Colonic mucosa (tissue), 4 donors: Measurements from ENCODE around the gene SNX6. TPM values are rescaled to one million over a fixed set of nuclear protein-coding genes. Genes with fewer than 3 reads are reported as not detected.

ENCODE experiments used
- DNase-seq: peaks from one replicate; pipeline ENCODE4 v3.0.0-alpha.2; 2020
- H3K27ac ChIP-seq: fragments of 200-600 bp; one replicate; pipeline ENCODE4 v1.8.0; 2021
- H3K27me3 ChIP-seq: fragments of 200-600 bp; one replicate; pipeline ENCODE4 v1.8.0; 2021
- H3K36me3 ChIP-seq: fragments of 200-600 bp; one replicate; pipeline ENCODE4 v1.8.0; 2021
- H3K4me1 ChIP-seq: fragments of 200-600 bp; one replicate; pipeline ENCODE4 v1.8.0; 2021; ENCODE audit warnings: mild to moderate bottlenecking
- H3K4me3 ChIP-seq: fragments of 200-600 bp; one replicate; pipeline ENCODE4 v1.8.0; 2021
- H3K9ac ChIP-seq, 2 donors: one replicate each; pipeline ENCODE4 v1.7.0; 2013; ENCODE audit warnings: control low read depth in 2 of 2, low read depth in 2 of 2, low read length in 2 of 2
- H3K9me3 ChIP-seq: fragments of 200-600 bp; one replicate; pipeline ENCODE4 v1.8.0; 2021
- intact Hi-C: fragments of 100-400 bp; cut with DNase I; formaldehyde crosslinking; loops from one replicate; pipeline ENCODE4 v1.14.1; 2022
- total RNA-seq, 2 donors: library from RNA; stranded (reverse); fragmentation: NEBNext Ultra II Directional in 1 of 2; extraction: Animal tissue kit (Norgen Biotek cat#: 25700) in 1 of 2; gene quantifications; one replicate each; pipeline ENCODE4 v1.2.1, GENCODE V29; 2021
- TF ChIP-seq, protein P1 (sequence below): fragments of 200-600 bp; IDR thresholded peaks from one replicate; pipeline ENCODE4 v1.8.0; 2022; ENCODE audit warnings: antibody characterized with exemption, mild to moderate bottlenecking
- donor health status: healthy.
- donor health status: DM: no; HTN: no; CAD: no.
- donor health status: DM: no; HTN: no; CAD: no.

SNX6 gene
- total RNA-seq, 2 donors from 2014 or later, result 72.9 to 98.0 TPM

DNA sequence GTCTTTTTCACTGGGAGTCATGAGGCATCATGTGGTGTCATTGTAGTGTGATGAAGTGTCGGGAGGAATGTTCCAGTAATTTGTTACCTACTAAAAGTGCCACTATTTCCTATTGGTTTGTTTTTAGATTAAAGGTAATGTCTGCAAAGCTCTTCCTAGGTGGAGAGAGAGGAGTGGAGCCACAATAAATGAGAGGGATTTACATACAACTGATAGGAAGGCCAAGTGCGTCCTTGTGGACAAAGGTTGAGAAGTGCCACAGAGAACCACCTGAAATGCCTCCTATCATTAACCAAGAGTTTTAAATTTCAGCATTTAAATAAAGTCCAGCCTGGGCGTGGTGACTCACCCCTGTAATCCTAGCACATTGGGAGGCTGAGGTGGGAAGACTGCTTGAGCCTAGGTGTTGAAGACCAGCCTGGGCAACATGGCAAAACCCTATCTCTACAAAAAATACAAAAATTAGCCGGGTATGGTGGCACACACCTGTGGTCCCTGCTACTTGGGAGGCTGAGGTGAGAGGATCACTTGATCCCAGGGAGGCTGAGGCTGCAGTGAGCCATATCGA is 2.5 kb upstream of the SNX6 start:
- H3K27ac ChIP-seq, result no peak overlapping the region
- H3K9ac ChIP-seq, result no peak overlapping the region
- no peaks in the 10 kb centered on the region for H3K36me3 ChIP-seq
- H3K4me3 ChIP-seq, result no peak overlapping the region
- H3K4me1 ChIP-seq, result no peaks in the 10 kb centered on the region
- intact Hi-C loops, result no loop called here
- TF ChIP-seq, protein P1, sequence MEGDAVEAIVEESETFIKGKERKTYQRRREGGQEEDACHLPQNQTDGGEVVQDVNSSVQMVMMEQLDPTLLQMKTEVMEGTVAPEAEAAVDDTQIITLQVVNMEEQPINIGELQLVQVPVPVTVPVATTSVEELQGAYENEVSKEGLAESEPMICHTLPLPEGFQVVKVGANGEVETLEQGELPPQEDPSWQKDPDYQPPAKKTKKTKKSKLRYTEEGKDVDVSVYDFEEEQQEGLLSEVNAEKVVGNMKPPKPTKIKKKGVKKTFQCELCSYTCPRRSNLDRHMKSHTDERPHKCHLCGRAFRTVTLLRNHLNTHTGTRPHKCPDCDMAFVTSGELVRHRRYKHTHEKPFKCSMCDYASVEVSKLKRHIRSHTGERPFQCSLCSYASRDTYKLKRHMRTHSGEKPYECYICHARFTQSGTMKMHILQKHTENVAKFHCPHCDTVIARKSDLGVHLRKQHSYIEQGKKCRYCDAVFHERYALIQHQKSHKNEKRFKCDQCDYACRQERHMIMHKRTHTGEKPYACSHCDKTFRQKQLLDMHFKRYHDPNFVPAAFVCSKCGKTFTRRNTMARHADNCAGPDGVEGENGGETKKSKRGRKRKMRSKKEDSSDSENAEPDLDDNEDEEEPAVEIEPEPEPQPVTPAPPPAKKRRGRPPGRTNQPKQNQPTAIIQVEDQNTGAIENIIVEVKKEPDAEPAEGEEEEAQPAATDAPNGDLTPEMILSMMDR, result no peak
- no peaks in the 10 kb centered on the region for H3K9me3 ChIP-seq
- DNase-seq, result no peak
- H3K27me3 ChIP-seq, result no peaks in the 10 kb centered on the region

GRCh38 chr14:34629344-34629656 is 648 bp downstream of the SNX6 start:
- no peaks in the 10 kb centered on the region for H3K9me3 ChIP-seq
- H3K4me1 ChIP-seq, result no peaks in the 10 kb centered on the region
- no peaks in the 10 kb centered on the region for H3K36me3 ChIP-seq
- DNase-seq, result no peak
- no peaks in the 10 kb centered on the region for H3K27me3 ChIP-seq
- intact Hi-C loops, result no loop called here
- peak overlapping the region; percentile 94 to 97 for H3K9ac ChIP-seq
- peak overlapping the region; percentile 87 for H3K4me3 ChIP-seq
- peak overlapping the region; percentile 96 for H3K27ac ChIP-seq
- TF ChIP-seq, protein P1, result no peak

- H3K4me3 ChIP-seq, result peak overlapping the region; percentile 87
- H3K27me3 ChIP-seq, result no peaks in the 10 kb centered on the region
- H3K27ac ChIP-seq, result peak overlapping the region; percentile 96
- intact Hi-C loops, result no loop called here
- no peaks in the 10 kb centered on the region for H3K36me3 ChIP-seq
- peak; percentile 70 for DNase-seq
- H3K4me1 ChIP-seq, result no peaks in the 10 kb centered on the region
- TF ChIP-seq, protein P1, result no peak
- peak overlapping the region in 1 of 2 donors; percentile 97 for H3K9ac ChIP-seq
- no peaks in the 10 kb centered on the region for H3K9me3 ChIP-seq
These were observed 1.2 kb downstream of the SNX6 start for GRCh38 chr14:34628681-34629135.

GRCh38 chr14:34623506-34623905 is 6.4 kb downstream of the SNX6 start:
- TF ChIP-seq, protein P1, result no peak
- H3K9me3 ChIP-seq, result no peaks in the 10 kb centered on the region
- H3K4me1 ChIP-seq, result peaks cover 4% of the 10 kb centered on the region
- H3K9ac ChIP-seq, result no peak overlapping the region
- no peak overlapping the region for H3K27ac ChIP-seq
- H3K27me3 ChIP-seq, result no peaks in the 10 kb centered on the region
- peaks cover 5% of the 10 kb centered on the region for H3K36me3 ChIP-seq
- DNase-seq, result no peak
- intact Hi-C loops, result no loop called here
- H3K4me3 ChIP-seq, result no peak overlapping the region

- no peak overlapping the region for H3K4me3 ChIP-seq
- H3K9ac ChIP-seq, result no peak overlapping the region
- intact Hi-C loops, result no loop called here
- H3K27me3 ChIP-seq, result no peaks in the 10 kb centered on the region
- H3K36me3 ChIP-seq, result peaks cover 5% of the 10 kb centered on the region
- no peaks in the 10 kb centered on the region for H3K9me3 ChIP-seq
- DNase-seq, result no peak
- H3K27ac ChIP-seq, result no peak overlapping the region
- TF ChIP-seq, protein P1, result no peak
- peaks cover 4% of the 10 kb centered on the region for H3K4me1 ChIP-seq
These were observed 9.1 kb downstream of the SNX6 start for GRCh38 chr14:34620839-34621238.
